ENCODE results near the gene S100A14.

GRCh38 chr1:153651771-153652170 lies 35.6 kb upstream of the S100A14 start:
- TF ChIP-seq, protein P1, sequence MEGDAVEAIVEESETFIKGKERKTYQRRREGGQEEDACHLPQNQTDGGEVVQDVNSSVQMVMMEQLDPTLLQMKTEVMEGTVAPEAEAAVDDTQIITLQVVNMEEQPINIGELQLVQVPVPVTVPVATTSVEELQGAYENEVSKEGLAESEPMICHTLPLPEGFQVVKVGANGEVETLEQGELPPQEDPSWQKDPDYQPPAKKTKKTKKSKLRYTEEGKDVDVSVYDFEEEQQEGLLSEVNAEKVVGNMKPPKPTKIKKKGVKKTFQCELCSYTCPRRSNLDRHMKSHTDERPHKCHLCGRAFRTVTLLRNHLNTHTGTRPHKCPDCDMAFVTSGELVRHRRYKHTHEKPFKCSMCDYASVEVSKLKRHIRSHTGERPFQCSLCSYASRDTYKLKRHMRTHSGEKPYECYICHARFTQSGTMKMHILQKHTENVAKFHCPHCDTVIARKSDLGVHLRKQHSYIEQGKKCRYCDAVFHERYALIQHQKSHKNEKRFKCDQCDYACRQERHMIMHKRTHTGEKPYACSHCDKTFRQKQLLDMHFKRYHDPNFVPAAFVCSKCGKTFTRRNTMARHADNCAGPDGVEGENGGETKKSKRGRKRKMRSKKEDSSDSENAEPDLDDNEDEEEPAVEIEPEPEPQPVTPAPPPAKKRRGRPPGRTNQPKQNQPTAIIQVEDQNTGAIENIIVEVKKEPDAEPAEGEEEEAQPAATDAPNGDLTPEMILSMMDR (IDR thresholded peaks at IDR 0.05) = no peak
- no peak for TF ChIP-seq SIN3A (IDR thresholded peaks at IDR 0.05; ENCODE audit: borderline replicate concordance, low read depth, low read length)
- no peak for TF ChIP-seq TAF1 (IDR thresholded peaks at IDR 0.05; ENCODE audit: borderline replicate concordance, low read depth, low read length)
- no peak for TF ChIP-seq MAX (IDR thresholded peaks at IDR 0.05; ENCODE audit: low read depth)
- TF ChIP-seq, protein P2, sequence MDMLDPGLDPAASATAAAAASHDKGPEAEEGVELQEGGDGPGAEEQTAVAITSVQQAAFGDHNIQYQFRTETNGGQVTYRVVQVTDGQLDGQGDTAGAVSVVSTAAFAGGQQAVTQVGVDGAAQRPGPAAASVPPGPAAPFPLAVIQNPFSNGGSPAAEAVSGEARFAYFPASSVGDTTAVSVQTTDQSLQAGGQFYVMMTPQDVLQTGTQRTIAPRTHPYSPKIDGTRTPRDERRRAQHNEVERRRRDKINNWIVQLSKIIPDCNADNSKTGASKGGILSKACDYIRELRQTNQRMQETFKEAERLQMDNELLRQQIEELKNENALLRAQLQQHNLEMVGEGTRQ (IDR thresholded peaks at IDR 0.05; ENCODE audit: borderline replicate concordance, low read depth, low read length) = no peak
- TF ChIP-seq RCOR1 (IDR thresholded peaks at IDR 0.05; ENCODE audit: low read length) = no peak
- no peak for TF ChIP-seq REST (IDR thresholded peaks at IDR 0.05; ENCODE audit: low read depth, low read length)
- TF ChIP-seq POLR2AphosphoS5 (IDR thresholded peaks at IDR 0.05; ENCODE audit: low read depth, low read length) = no peak
- no peak for TF ChIP-seq TEAD4 (IDR thresholded peaks at IDR 0.05; ENCODE audit: borderline replicate concordance, insufficient read depth)
- TF ChIP-seq NFIC (IDR thresholded peaks at IDR 0.05; ENCODE audit: borderline replicate concordance) = no peak
- no peak for TF ChIP-seq GATA2 (CRISPR knock-in tag; IDR thresholded peaks at IDR 0.05)
- no peak for TF ChIP-seq GABPA (IDR thresholded peaks at IDR 0.05; ENCODE audit: low read depth)
- TF ChIP-seq RAD21 (IDR thresholded peaks at IDR 0.05; ENCODE audit: low read length) = no peak

Data from SK-N-SH (cell line).